WERI-Rb-1 (cell line): ENCODE measurements around the gene MBLAC1.

Experiments used
- DNase-seq: peaks from one replicate; pipeline ENCODE4 v3.0.0-alpha.2; 2020
- H3K27ac ChIP-seq: fragments of 250-450 bp; sonication (Bioruptor Pico); 2 replicates; pipeline ENCODE4 v1.5.1; 2020; ENCODE audit warnings: mild to moderate bottlenecking, moderate library complexity
- H3K27me3 ChIP-seq: fragments of 250-450 bp; sonication (Bioruptor Pico); 2 replicates; pipeline ENCODE4 v1.5.1; 2021; ENCODE audit warnings: mild to moderate bottlenecking, low read depth, moderate library complexity; ENCODE audit not compliant: insufficient read depth, severe bottlenecking
- H3K36me3 ChIP-seq: fragments of 250-450 bp; sonication (Bioruptor Pico); 2 replicates; pipeline ENCODE4 v1.5.1; 2020; ENCODE audit warnings: mild to moderate bottlenecking, moderate library complexity
- H3K4me3 ChIP-seq: 2 replicates; pipeline ENCODE4 v1.5.1; 2011; ENCODE audit warnings: low read depth, mild to moderate bottlenecking, control low read depth, low read length
- H3K9me3 ChIP-seq: fragments of 250-450 bp; sonication (Bioruptor Pico); 2 replicates; pipeline ENCODE4 v1.5.1; 2021; ENCODE audit warnings: mild to moderate bottlenecking, moderate library complexity; ENCODE audit not compliant: severe bottlenecking
- CTCF ChIP-seq: IDR thresholded peaks from 2 replicates; pipeline ENCODE4 v1.5.1; 2011; ENCODE audit warnings: low read depth, mild to moderate bottlenecking, control low read depth, inconsistent platforms, low read length

MBLAC1 gene

DNA sequence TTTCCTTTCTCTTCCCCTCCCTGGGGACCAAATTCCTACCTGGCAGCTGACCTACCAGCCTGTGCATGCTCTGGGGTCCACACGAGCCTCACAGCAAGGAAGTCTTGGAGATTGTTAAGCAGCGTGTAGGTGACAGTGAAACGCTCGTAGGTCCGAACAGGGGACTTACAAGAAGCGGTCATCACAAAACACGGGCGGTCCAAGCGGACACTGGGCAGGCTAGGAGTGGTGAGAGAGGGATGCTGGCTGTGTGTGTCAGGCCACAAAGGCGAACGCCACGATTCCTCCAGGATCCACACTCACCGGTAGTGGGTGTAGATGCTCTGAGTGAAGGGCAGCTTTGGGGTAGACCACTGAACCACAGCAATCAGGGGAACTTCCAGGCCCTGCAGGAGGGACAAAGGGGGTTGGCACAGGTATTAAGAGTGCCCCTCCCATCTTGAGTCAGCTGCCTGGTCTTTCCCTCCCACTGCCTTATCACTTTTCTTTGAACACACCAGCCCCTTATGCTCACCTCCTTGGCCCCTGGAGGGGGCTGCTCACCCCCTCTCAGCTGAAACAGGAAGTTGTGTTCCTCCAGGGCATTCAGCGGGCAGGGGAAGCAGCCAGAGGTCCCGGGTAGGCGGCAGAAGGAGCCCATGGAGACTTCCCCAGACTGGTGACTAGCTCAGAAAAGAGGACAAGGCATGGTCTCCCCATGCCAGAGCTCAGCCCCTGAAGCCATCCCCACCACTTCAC lies 29.7 kb downstream of the MBLAC1 start:
- Histone ChIP-seq H3K36me3 (peaks cover 43% of the 10 kb centered on the region), H3K27ac (no peak overlapping the region), H3K4me3 (no peak overlapping the region), H3K9me3 (no peaks in the 10 kb centered on the region), H3K27me3 (no peaks in the 10 kb centered on the region)
- no peak for TF ChIP-seq CTCF
- DNase-seq: no peak

GRCh38 chr7:100157069-100157333 lies 30.2 kb downstream of the MBLAC1 start:
- no peak overlapping the region for H3K27ac ChIP-seq
- no peak overlapping the region for H3K4me3 ChIP-seq
- H3K9me3 ChIP-seq: no peaks in the 10 kb centered on the region
- peaks cover 41% of the 10 kb centered on the region for H3K36me3 ChIP-seq
- DNase-seq: no peak
- no peaks in the 10 kb centered on the region for H3K27me3 ChIP-seq
- TF ChIP-seq CTCF: no peak

DNA sequence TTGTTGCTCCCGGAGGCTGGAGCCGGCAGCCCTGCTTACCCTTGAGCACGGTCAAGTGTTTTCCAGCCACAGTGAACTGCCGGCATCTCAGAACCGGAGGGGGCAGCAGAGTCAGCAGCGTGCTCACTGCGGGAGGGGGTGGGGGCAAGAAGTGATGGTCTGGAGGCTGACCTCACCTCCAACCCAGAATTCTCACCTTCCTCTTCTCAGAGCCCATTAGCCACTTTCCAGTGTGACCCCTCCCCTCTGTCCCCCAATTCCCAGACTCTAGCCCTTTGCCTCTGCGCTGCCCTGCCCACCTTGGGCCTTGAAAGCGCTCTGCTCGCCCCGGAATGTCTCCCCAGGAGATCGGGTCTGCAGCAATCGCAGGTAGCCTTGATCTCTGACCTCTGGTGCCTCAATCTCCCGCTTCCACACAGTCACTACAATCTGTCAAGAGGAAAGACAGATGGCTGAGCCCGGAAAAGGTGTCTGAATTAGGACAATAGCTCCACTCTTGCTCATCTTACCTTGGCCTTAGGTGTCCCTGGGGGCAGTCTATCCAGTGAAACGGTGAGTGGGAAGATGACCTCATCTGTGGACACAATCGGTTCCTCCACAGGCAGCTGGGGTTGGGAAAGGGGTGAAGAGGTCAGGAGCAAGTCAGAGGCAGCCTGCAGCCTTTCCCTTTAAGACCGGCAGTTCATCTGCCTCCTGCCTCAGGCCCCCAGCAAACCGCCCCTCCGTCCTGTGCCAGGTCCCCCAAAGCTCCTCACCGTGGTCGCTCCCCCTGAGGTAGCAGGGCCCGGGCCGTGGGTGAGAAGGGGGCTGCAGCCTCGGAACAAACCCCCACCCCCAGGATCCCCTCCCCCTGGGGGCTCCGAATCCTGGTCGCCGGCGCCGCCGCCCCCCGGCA lies 30.8 kb downstream of the MBLAC1 start:
- peak overlapping the region; percentile 77 for H3K4me3 ChIP-seq
- H3K27ac ChIP-seq: peak overlapping the region; percentile 71
- no peaks in the 10 kb centered on the region for H3K27me3 ChIP-seq
- peak; percentile 54 for DNase-seq
- peaks cover 37% of the 10 kb centered on the region for H3K36me3 ChIP-seq
- H3K9me3 ChIP-seq: no peaks in the 10 kb centered on the region
- peak; percentile 34; the same call in 1 of the 2 replicates for TF ChIP-seq CTCF

GRCh38 chr7:100158229-100159098 lies 31.7 kb downstream of the MBLAC1 start, which contains the start of gene TRAPPC14:
Gene TRAPPC14 (minus strand): TSS chr7:100158723. CDS start chr7:100158499, 224 bp downstream.
- TF ChIP-seq CTCF: no peak
- peak within 1 kb of the TSS; percentile 71 for H3K27ac ChIP-seq

GRCh38 chr7:100159099-100159623 lies 32.4 kb downstream of the MBLAC1 start:
- Histone ChIP-seq H3K4me3 (peak overlapping the region; percentile 77), H3K27me3 (no peaks in the 10 kb centered on the region), H3K36me3 (peaks cover 22% of the 10 kb centered on the region), H3K9me3 (no peaks in the 10 kb centered on the region), H3K27ac (peak overlapping the region; percentile 71)
- TF ChIP-seq CTCF: no peak
- no peak for DNase-seq

More at GRCh38 chr7:100158229-100159098, 31.7 kb downstream of the MBLAC1 start, which contains the start of gene TRAPPC14:
- no peaks in the 10 kb centered on the region for H3K9me3 ChIP-seq
- peaks cover 29% of the 10 kb centered on the region for H3K36me3 ChIP-seq
- no peaks in the 10 kb centered on the region for H3K27me3 ChIP-seq
- peak within 1 kb of the TSS; percentile 77 for H3K4me3 ChIP-seq
- DNase-seq: peak; percentile 96
